Measurements from ENCODE around the gene TOR1B.

The TOR1B gene

GRCh38 chr9:129845373-129845772 lies 42.4 kb downstream of the TOR1B start:
- DNase-seq (ENCODE audit: low read depth, low spot score): no peak

- DNase-seq (ENCODE audit: low read depth, low spot score): no peak
These were observed 45.9 kb downstream of the TOR1B start for GRCh38 chr9:129848712-129849441.

DNA sequence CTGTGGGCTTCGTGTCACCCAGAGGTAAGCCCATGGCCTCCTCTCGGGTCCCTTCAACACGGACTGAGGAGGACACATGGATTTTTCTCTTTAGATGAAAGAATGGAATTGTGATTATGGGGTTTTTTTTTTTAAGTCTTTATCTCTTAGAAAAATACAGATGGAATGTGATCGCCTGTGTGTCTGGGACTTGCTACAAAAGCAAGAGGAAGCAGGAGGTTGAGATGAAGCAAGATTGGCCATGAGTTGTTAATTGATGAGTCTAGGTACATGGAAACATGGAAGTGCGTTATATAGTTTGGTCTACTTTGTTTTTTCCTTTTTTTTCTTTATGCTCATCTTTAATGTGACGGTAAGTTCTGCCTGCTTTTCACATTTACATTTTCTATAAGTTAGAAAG lies 46.9 kb downstream of the TOR1B start:
- no peak for DNase-seq (ENCODE audit: low read depth, low spot score)

GRCh38 chr9:129850821-129851550 lies 48.0 kb downstream of the TOR1B start:
- DNase-seq (ENCODE audit: low read depth, low spot score): no peak

GRCh38 chr9:129851821-129852220 lies 48.8 kb downstream of the TOR1B start:
- no peak for DNase-seq (ENCODE audit: low read depth, low spot score)

DNA sequence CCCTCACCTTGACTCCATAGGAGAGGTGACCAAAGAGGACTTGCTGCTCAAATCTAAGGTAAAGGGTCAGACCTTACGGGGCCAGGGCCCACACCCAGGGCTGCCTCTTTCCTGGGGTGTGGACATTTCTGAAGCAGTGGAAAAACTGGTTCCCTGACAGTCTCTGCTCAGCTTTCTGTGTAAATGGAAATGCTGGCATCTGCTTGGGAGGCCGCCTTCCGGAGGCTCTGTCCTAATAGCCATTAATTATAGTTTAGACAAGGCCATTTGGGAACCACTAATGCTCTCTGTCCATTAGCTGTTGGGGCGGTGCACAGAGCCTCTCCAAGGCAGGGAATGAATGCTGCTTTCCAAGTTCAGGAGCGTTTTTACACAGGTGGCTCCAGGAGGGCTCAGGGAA lies 49.6 kb downstream of the TOR1B start:
- DNase-seq (ENCODE audit: low read depth, low spot score): no peak

DNA sequence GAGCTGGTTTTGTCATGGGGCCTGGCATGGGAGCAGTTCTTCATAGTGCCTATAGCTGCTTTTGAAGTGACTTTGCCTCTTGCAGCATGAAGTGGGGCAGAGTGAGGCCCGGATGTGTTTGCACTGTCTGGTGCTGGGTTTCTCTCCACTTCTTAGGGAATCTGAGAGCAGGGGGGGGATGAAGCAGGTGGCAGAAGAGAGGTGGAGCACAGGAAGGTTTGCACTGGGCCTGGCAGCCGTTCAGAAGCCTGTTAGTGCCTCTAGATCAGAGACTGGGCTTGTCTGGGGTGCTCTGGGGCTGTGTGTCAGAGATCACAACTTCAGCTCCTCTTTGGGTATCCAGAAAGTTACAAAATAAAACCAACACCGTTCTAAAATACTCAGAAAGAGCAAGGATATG lies 50.6 kb downstream of the TOR1B start:
- DNase-seq (ENCODE audit: low read depth, low spot score): no peak

GRCh38 chr9:129854588-129855110 lies 51.7 kb downstream of the TOR1B start:
- DNase-seq (ENCODE audit: low read depth, low spot score): no peak

- DNase-seq (ENCODE audit: low read depth, low spot score): no peak
These were observed 54.2 kb downstream of the TOR1B start for GRCh38 chr9:129857207-129857606.

DNA sequence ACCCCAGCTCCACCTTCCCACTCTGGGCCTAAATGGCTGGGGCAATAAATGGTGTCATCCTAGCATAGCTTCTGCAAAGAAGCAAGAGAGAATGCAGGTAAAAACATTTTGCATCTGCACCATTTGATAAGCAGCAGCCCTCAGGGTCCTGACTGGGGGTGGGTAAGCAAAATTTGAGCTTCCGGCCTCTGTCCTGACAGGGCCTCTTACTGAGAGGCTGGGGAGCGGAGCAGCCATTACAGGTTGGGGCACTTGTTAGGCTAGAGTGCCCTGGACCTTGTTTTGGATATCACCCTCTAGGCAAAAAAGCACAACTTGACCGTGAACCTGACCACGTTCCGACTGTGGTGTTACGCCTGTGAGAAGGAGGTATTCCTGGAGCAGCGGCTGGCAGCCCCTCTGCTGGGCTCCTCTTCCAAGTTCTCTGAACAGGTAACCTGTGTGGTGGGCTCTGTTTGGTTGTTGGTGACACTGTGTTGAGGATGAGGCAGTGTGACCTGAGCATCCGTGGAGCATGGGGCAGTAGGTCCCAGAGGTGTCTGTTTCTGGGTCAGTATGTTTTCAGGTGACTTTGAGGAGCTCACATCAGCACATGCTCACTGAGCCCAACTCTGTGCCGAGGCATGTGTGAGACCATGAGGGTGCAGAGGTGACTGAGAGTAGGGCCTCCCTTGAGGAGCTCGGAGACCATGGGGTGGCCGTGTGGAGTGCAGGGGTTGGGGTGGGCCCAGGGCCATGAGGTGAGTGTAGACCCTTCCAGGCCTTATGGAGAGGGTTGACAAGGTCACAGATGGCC lies 55.4 kb downstream of the TOR1B start:
- DNase-seq (ENCODE audit: low read depth, low spot score): no peak

All from activated CD4-positive, CD25-positive, alpha-beta regulatory T cell treated with anti-CD3 and anti-CD28 coated beads, Interleukin-2, amount 50 U/mL, for 16 hours (primary cell).